NCI-H446 treated with DMSO at 0.1 percent for 48 hours (cell line): Measurements from ENCODE around the gene RBBP9.
"Not testable (repeated sequence)": the region's sequence is repeated elsewhere in the genome, so short reads cannot be mapped to it uniquely, and the experiment has no call there.

Experiments used
- DNase-seq: peaks from one replicate; lab custom pipeline; 2025; lab: John Stamatoyannopoulos, UW

RBBP9 gene

DNA sequence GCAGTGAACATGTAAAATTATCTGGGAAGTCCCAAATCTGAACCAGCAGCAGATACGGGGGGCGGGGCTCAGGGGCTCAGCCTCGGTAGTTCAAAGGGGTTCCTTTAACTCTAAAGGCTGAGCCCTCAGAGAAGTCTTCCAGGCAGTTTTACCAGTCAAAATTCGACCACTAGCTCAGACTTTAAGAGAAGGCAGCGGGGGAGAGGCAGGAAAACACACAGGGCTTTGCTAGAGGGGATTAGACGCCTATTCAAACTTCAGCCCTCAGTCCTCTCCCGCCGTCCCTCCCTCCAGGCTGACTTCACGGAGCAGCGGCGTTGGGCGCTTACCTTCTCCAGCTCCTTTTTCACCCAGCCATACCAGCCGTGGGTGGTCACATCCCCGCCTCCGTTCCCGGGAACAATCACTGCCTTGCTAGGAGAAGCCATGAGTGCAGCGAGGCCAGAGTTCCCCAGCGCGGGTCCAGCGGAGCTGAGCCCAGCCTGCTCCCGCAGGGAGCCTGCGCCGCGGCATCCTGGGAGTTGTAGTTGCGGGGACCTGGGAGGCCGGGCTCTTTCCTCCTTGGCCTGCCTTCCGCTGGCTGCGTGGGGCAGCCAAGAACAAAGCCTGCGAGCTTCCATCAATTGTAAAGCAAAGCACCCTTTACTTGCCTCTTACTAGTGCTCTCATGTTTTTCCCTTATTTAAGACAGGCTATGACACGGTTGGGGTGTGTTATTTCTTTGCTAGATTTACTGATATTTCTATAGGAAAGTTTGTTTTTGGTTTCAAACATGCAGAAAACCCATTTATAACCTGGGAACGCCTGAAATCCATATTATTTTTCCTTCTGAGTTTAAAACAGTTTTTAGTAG is at the start of gene RBBP9:
TSS of gene RBBP9 (minus strand) at position 486 of the 853 bp plus-strand sequence. CDS start at position 428, 58 bp downstream.
- peak; percentile 77 for DNase-seq

DNA sequence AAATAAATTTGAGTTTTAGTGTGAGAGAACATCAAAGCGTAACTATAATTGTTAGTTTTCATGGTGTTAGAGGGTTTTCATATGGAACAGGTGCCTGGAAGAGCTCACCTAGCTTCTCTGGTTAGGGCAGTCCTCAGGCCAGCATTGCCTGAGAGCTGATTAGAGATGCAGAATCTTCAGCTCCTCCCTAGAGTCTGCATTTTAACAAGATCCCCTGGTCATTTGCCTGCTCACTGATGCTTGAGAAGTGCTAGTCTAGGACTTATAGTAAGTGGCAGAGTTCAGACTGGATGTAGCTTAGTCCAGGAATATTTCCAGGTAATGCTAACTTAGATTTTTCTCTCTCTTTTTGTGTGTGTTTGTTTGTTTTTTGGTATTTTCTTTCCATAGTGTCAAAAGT is 48.5 kb upstream of the RBBP9 start:
- DNase-seq = no peak

- DNase-seq = peak; percentile 86
These were observed 46.9 kb upstream of the RBBP9 start for GRCh38 chr20:18543932-18544331.

DNA sequence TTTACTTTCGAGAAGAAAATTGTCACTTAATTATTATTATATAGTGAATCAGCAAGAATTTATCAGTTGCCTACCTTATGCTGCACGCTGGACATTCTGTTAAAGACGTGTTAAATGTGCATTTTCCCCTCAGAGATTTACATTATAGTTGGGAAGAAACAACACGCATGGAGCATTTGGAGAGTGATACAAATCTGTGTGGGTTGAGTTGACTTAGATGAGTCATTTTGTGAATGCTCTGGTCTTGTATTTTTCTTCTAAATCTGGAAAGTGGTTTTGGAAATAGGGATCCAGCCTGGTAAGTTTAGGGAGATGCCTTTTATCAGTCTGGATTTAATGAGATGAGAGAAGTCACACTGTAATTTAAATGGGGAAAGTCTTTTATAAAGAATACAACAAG is 46.2 kb upstream of the RBBP9 start:
- DNase-seq = no peak

GRCh38 chr20:18541741-18542140 is 44.7 kb upstream of the RBBP9 start:
- no peak for DNase-seq

DNA sequence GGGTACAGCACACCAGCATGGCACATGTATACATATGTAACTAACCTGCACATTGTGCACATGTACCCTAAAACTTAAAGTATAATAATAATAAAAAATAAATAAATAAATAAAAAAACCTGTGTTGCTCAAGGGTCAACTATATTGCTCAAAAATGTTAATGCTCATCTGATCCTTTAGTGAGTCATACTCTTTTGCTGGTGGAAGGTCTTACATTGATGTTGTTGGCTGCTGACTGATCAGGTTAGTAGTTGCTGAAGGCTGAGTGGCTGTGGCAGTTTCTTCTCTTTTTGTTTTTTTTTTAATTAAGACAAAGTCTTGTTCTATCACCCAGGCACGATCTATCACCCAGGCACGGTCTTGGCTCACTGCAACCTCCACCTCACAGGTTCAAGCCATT is 40.6 kb upstream of the RBBP9 start:
- DNase-seq = no peak

GRCh38 chr20:18533978-18534644 is 37.1 kb upstream of the RBBP9 start:
- no peak for DNase-seq

GRCh38 chr20:18533491-18533890 is 36.5 kb upstream of the RBBP9 start:
- DNase-seq = no peak

DNA sequence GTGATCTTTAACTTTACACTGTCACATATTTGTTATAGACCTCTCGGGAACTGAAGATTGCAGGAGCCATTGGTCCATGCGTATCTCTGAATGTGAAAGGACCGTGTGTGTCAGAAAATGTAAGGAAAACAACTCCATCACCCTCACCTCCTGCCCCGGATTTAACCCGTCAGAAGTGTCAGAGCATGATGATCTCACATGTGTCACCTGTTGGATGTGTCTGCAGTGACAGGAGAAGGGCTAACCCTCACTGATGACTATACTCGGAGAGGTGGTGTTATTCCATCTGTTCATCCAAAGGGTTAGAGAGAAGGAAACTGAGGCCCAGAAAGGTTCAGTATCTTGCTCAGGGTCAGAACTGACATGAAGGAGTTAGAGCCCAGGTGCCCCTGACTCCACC is 35.6 kb upstream of the RBBP9 start:
- DNase-seq = no peak

DNA sequence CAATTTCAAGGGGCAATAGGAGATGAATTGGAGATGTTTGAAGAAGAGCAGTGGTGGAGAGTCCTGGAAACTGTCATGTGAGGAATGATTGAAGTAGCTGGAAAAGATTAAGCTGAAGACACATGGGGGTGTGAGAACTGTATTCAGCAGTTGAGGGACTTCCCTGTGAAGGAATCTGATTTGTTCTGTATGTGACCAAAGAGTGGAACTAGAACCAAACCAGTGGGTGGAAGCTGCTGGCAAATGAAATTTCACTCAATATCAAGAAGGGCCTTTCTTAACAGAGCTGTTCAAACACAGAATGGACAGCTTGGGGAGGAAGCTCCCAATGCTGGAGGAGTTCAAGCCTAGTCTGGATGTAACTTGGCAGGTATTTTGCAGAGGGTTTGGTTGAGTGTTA is 32.0 kb upstream of the RBBP9 start:
- DNase-seq = no peak

DNA sequence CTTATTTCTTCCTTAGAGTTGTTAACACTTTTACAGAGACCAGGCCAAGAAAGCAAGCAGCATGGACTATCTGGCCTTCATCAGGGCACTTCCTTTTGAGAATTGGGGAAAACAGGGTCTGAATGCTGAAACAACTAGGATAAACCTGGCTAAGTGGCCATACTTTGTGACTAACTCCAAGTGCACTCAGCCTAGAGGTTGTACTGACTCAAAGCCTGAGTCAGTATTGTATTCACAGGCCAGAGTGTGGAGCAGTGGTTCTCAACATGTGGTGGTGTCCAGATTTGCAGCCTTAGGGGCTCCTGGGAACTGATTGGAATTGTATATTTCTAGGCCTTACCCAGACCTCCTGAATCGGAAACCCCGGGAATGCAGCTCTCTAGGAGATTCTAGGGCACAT is 30.8 kb upstream of the RBBP9 start:
- no peak for DNase-seq

GRCh38 chr20:18527339-18527738 is 30.3 kb upstream of the RBBP9 start:
- no peak for DNase-seq

DNA sequence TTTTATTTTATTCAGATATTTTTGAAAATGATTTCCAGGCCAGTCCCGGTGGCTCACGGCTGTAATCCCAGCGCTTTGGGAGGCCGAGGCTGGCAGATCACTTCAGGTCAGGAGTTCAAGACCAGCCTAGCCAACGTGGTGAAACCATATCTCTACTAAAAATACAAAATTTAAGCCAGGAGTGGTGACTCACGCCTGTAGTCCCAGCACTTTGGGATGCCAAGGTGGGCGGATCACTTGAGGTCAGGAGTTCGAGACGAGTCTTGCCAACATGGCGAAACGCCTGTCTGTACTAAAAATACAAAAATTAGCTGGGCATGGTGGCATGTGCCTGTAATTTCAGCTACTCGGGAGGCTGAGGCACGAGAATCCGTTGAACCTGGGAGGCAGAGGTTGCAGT is 29.7 kb upstream of the RBBP9 start:
- DNase-seq = not testable (repeated sequence)

DNA sequence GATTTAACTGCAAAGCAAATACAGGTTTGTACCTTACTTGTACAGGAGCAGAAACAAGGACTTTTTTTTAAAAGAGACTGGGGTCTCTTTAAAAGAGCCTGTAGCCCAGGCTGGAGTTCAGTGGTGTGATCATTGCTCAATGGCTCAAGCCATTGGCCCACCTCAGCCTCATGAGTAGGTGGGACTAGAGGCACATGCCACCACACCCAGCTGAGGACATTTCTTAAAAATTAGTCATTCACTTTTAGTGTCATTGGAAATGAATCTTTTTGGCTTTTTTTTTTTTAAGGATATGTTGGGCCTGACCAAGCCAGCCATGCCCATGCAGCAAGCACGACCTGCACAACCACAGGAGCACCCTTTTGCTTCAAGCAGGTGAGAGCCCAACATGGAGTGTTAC is 27.6 kb upstream of the RBBP9 start:
- DNase-seq = no peak

DNA sequence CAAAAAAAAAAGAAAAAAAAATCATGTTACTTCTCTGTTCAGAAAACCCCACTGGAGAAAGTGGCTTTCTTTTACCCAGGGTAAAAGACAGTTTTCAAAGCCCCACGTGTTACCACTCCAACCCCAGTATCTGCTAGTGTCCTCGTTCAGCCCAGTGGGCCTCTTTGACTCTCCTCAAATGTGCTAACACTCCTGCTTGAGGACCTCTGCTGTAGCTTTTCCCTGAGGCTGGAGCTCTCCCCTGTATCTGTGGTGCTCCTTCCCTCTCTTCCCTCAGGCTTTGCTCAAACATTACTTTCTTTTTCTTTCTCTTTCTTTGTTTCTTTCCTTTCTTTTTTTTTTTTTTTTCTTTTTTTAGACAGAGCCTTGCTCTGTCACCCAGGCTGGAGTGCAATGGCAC is 26.0 kb upstream of the RBBP9 start:
- DNase-seq = no peak

DNA sequence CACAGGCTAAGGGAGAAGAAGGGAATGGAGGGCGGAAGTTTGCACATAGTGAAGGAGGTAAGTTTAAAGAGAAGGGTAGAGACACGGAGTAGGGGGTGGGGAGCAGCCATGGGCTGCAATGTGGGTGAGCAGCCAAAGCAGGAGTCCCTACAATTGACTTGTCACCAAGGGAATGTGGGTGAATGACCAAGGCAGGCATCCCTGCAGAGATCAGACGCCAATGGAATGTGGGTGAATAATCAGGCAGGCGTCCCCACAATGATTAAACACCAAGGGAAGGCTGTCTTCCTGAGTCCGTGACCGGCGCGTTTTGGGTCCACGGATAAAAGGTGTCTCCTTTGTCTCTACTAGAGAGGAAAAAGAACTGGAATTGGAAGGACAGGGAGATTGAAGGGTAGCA is 25.0 kb upstream of the RBBP9 start:
- DNase-seq = not testable (repeated sequence)

- no peak for DNase-seq
These were observed 18.9 kb upstream of the RBBP9 start for GRCh38 chr20:18515973-18516372.

GRCh38 chr20:18514127-18514526 is 17.1 kb upstream of the RBBP9 start:
- no peak for DNase-seq

DNA sequence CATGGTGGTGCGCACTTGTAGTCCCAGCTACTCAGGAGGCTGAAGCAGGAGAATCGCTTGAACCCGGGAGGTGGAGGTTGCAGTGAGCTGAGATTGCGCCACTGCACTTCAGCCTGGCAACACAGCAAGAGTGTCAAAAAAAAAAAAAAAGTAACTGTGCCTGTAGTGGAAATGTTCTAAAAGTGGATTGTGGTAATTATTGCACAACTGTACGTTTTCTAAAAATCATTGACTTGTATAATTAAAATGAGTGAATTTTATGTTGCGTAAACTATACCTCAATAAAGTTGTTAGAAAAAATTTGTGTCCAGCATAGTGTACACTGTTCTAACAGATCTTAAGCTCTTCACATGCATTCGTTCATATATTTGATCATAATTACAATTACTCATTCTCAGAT is 16.2 kb upstream of the RBBP9 start:
- DNase-seq = no peak

- DNase-seq = no peak
These were observed 14.5 kb upstream of the RBBP9 start for GRCh38 chr20:18511571-18511970.

- peak; percentile 94 for DNase-seq
These were observed 10.5 kb upstream of the RBBP9 start, which contains the start of gene SEC23B for GRCh38 chr20:18507218-18508191. TSS of gene SEC23B (plus strand) at chr20:18507940. CDS start at chr20:18510836, 2,896 bp downstream.

GRCh38 chr20:18506744-18507143 is 9.7 kb upstream of the RBBP9 start:
- no peak for DNase-seq
